Iris pigment epithelial cell (primary cell): ENCODE results near the gene ABHD17C.
A peak's percentile ranks its signal among the peaks of the same experiment; 100 is the strongest.

ENCODE experiments used
- DNase-seq: peaks from one replicate; pipeline ENCODE4 v3.0.0-alpha.2; 2011; ENCODE audit warnings: low read depth

Gene ABHD17C

GRCh38 chr15:80764535-80764934 lies 69.4 kb downstream of the ABHD17C start:
- no peak for DNase-seq

- no peak for DNase-seq
These were observed 71.2 kb downstream of the ABHD17C start for GRCh38 chr15:80766275-80766674.

- no peak for DNase-seq
These were observed 73.0 kb downstream of the ABHD17C start for GRCh38 chr15:80768158-80768557.

- DNase-seq, result no peak
These were observed 74.2 kb downstream of the ABHD17C start for GRCh38 chr15:80769153-80769828.

GRCh38 chr15:80769829-80770705 lies 75.0 kb downstream of the ABHD17C start:
- peak; percentile 40 for DNase-seq

- DNase-seq, result peak; percentile 89
These were observed 78.0 kb downstream of the ABHD17C start for GRCh38 chr15:80773122-80773551.

GRCh38 chr15:80773792-80774352 lies 78.8 kb downstream of the ABHD17C start:
- DNase-seq, result no peak

- DNase-seq, result no peak
These were observed 79.4 kb downstream of the ABHD17C start for GRCh38 chr15:80774486-80774885.

GRCh38 chr15:80775338-80775737 lies 80.2 kb downstream of the ABHD17C start:
- DNase-seq, result no peak

- DNase-seq, result peak; percentile 84
These were observed 81.4 kb downstream of the ABHD17C start for GRCh38 chr15:80776420-80777045.

- DNase-seq, result peak; percentile 85
These were observed 82.0 kb downstream of the ABHD17C start for GRCh38 chr15:80777137-80777536.

- DNase-seq, result no peak
These were observed 82.9 kb downstream of the ABHD17C start for GRCh38 chr15:80777826-80778620.

GRCh38 chr15:80778621-80778963 lies 83.5 kb downstream of the ABHD17C start:
- no peak for DNase-seq

GRCh38 chr15:80778964-80779657 lies 84.0 kb downstream of the ABHD17C start, which contains the start of gene CEMIP:
CEMIP (plus strand) TSS chr15:80779370; CDS start chr15:80873880, 94,510 bp downstream.
- DNase-seq, result peak; percentile 84

- DNase-seq, result peak; percentile 56
These were observed 84.7 kb downstream of the ABHD17C start for GRCh38 chr15:80779658-80780415.

- DNase-seq, result peak; percentile 67
These were observed 85.5 kb downstream of the ABHD17C start for GRCh38 chr15:80780416-80781221.

- DNase-seq, result no peak
These were observed 88.2 kb downstream of the ABHD17C start for GRCh38 chr15:80783260-80783659.

- peak; percentile 64 for DNase-seq
These were observed 90.2 kb downstream of the ABHD17C start for GRCh38 chr15:80785335-80785734.

GRCh38 chr15:80785811-80786354 lies 90.8 kb downstream of the ABHD17C start:
- DNase-seq, result no peak
